VCaP (cell line): ENCODE data around the gene SPRY4.

Source experiments
- H3K27ac ChIP-seq: fragments of 450-650 bp; 2 replicates; pipeline ENCODE4 v1.5.1; 2017
- CTCF ChIP-seq: fragments of 450-650 bp; conservative IDR thresholded peaks from 2 replicates; pipeline ENCODE4 v1.5.1; 2017; ENCODE audit warnings: mild to moderate bottlenecking, moderate library complexity

SPRY4 gene

GRCh38 chr5:142324871-142325724, at the start of gene SPRY4:
Gene SPRY4, minus strand, starts transcription at chr5:142325021. Its CDS starts 9,913 bp downstream, at chr5:142315108.
- TF ChIP-seq CTCF = peak; percentile 31
- 0 out of 2 replicates have a peak within 1 kb of the TSS, but pooled peaks have one; percentile 34 for H3K27ac ChIP-seq

GRCh38 chr5:142368529-142368928, 43.7 kb upstream of the SPRY4 start:
- TF ChIP-seq CTCF = no peak
- no peak overlapping the region for H3K27ac ChIP-seq

GRCh38 chr5:142366007-142366406, 41.2 kb upstream of the SPRY4 start:
- no peak for TF ChIP-seq CTCF
- no peak overlapping the region for H3K27ac ChIP-seq

GRCh38 chr5:142364251-142365145, 39.7 kb upstream of the SPRY4 start:
- no peak for TF ChIP-seq CTCF
- H3K27ac ChIP-seq = no peak overlapping the region

GRCh38 chr5:142363619-142363963, 38.8 kb upstream of the SPRY4 start:
- no peak for TF ChIP-seq CTCF
- H3K27ac ChIP-seq = no peak overlapping the region

GRCh38 chr5:142362193-142362592, 37.4 kb upstream of the SPRY4 start:
- H3K27ac ChIP-seq = 0 out of 2 replicates have a peak overlapping the region, but pooled peaks have one; percentile 23

- TF ChIP-seq CTCF = no peak
- H3K27ac ChIP-seq = peak overlapping the region; percentile 69
These were observed 35.8 kb upstream of the SPRY4 start for GRCh38 chr5:142360607-142361120.
